H9 (cell line): ENCODE data around the gene KCNAB1. TPM values are rescaled to one million over a fixed set of nuclear protein-coding genes. Genes with fewer than 3 reads are reported as not detected.
A peak's percentile ranks its signal among the peaks of the same experiment; 100 is the strongest.

Experiments used
- DNase-seq: peaks from one replicate; pipeline ENCODE4 v3.0.0-alpha.2; 2017
- H2AFZ ChIP-seq: one replicate; pipeline ENCODE4 v1.6.1; 2013; ENCODE audit warnings: mild to moderate bottlenecking, low read length, control low read depth, moderate library complexity
- H2AK5ac ChIP-seq: 2 replicates; pipeline ENCODE4 v1.6.1; 2013; ENCODE audit warnings: low read length, control low read depth, mixed read lengths; ENCODE audit not compliant: insufficient read length
- H2BK120ac ChIP-seq: one replicate; pipeline ENCODE4 v1.6.1; 2013; ENCODE audit warnings: low read depth, mild to moderate bottlenecking, low read length, control low read depth, inconsistent platforms; ENCODE audit not compliant: poor library complexity, severe bottlenecking
- H2BK12ac ChIP-seq: 2 replicates; pipeline ENCODE4 v1.6.1; 2013; ENCODE audit warnings: low read length, control low read depth, mixed read lengths, low read depth; ENCODE audit not compliant: insufficient read length
- H2BK15ac ChIP-seq: 2 replicates; pipeline ENCODE4 v1.6.1; 2013; ENCODE audit warnings: low read depth, low read length, control low read depth
- H2BK20ac ChIP-seq: one replicate; pipeline ENCODE4 v1.6.1; 2013; ENCODE audit warnings: low read depth, mild to moderate bottlenecking, low read length, control low read depth, inconsistent platforms; ENCODE audit not compliant: poor library complexity, severe bottlenecking
- H2BK5ac ChIP-seq: 2 replicates; pipeline ENCODE4 v1.6.1; 2013; ENCODE audit warnings: low read length, control low read depth, mixed read lengths; ENCODE audit not compliant: insufficient read length
- H3K14ac ChIP-seq: 2 replicates; pipeline ENCODE4 v1.6.1; 2013; ENCODE audit warnings: low read length, control low read depth; ENCODE audit not compliant: insufficient read depth
- H3K18ac ChIP-seq: 2 replicates; pipeline ENCODE4 v1.6.1; 2013; ENCODE audit warnings: low read depth, mild to moderate bottlenecking, mixed read lengths, low read length, control low read depth; ENCODE audit not compliant: insufficient read length
- H3K23ac ChIP-seq: 2 replicates; pipeline ENCODE4 v1.6.1; 2013; ENCODE audit warnings: low read length, control low read depth, mixed read lengths, low read depth; ENCODE audit not compliant: insufficient read length
- H3K23me2 ChIP-seq: 2 replicates; pipeline ENCODE4 v1.6.1; 2013; ENCODE audit warnings: low read depth, mild to moderate bottlenecking, mixed read lengths, low read length, control low read depth; ENCODE audit not compliant: insufficient read length, poor library complexity, severe bottlenecking
- H3K27ac ChIP-seq: 2 replicates; pipeline ENCODE4 v1.5.1; 2013; ENCODE audit warnings: low read length, control low read depth, mixed read lengths, low read depth; ENCODE audit not compliant: insufficient read length
- H3K27me3 ChIP-seq: 2 replicates; pipeline ENCODE4 v1.6.1; 2013; ENCODE audit warnings: low read length, control low read depth, inconsistent platforms; ENCODE audit not compliant: insufficient read depth
- H3K4ac ChIP-seq: 2 replicates; pipeline ENCODE4 v1.6.1; 2013; ENCODE audit warnings: low read depth, mild to moderate bottlenecking, control low read depth, inconsistent platforms, low read length, moderate library complexity
- H3K4me1 ChIP-seq: 2 replicates; pipeline ENCODE4 v1.6.1; 2013; ENCODE audit warnings: low read length, control low read depth, inconsistent platforms; ENCODE audit not compliant: insufficient read depth
- H3K4me2 ChIP-seq: 2 replicates; pipeline ENCODE4 v1.6.1; 2013; ENCODE audit warnings: low read length, control low read depth, mixed read lengths; ENCODE audit not compliant: insufficient read length, insufficient read depth
- H3K56ac ChIP-seq: 2 replicates; pipeline ENCODE4 v1.6.1; 2013; ENCODE audit warnings: low read depth, mild to moderate bottlenecking, mixed read lengths, low read length, control low read depth; ENCODE audit not compliant: insufficient read length
- H3K79me1 ChIP-seq: 2 replicates; pipeline ENCODE4 v1.6.1; 2013; ENCODE audit warnings: low read depth, mild to moderate bottlenecking, moderate library complexity, low read length, control low read depth, inconsistent platforms; ENCODE audit not compliant: insufficient read depth, poor library complexity, severe bottlenecking
- H3K79me2 ChIP-seq: 2 replicates; pipeline ENCODE4 v1.6.1; 2013; ENCODE audit warnings: low read length, control low read depth, inconsistent platforms; ENCODE audit not compliant: insufficient read depth
- H3K9ac ChIP-seq: 2 replicates; pipeline ENCODE4 v1.6.1; 2013; ENCODE audit warnings: low read length, control low read depth, mixed read lengths; ENCODE audit not compliant: insufficient read length; ENCODE audit errors: extremely low read depth
- H3K9me3 ChIP-seq: one replicate; pipeline ENCODE4 v1.6.1; 2013; ENCODE audit warnings: low read depth, low read length, inconsistent platforms; ENCODE audit not compliant: control insufficient read depth
- H3T11ph ChIP-seq: one replicate; pipeline ENCODE4 v1.6.1; 2013; ENCODE audit warnings: mild to moderate bottlenecking, low read length, control low read depth, inconsistent platforms
- H4K20me1 ChIP-seq: one replicate; pipeline ENCODE4 v1.6.1; 2013; ENCODE audit not compliant: control insufficient read depth, insufficient read length, insufficient read depth
- H4K5ac ChIP-seq: 2 replicates; pipeline ENCODE4 v1.6.1; 2013; ENCODE audit warnings: low read depth, mild to moderate bottlenecking, mixed read lengths, low read length, control low read depth; ENCODE audit not compliant: insufficient read length
- H4K8ac ChIP-seq: replicated peaks from 2 replicates; pipeline ENCODE4 v1.6.1; 2013; ENCODE audit warnings: low read length, control low read depth, mixed read lengths, low read depth; ENCODE audit not compliant: insufficient read length
- H4K91ac ChIP-seq: 2 replicates; pipeline ENCODE4 v1.6.1; 2013; ENCODE audit warnings: low read depth, mild to moderate bottlenecking, moderate library complexity, mixed read lengths, low read length, control low read depth; ENCODE audit not compliant: insufficient read length
- H3K27ac Mint-ChIP-seq, 3 experiments: 2 replicates in 2 of 3; 3 replicates in 1 of 3; pipeline ENCODE4 v1.8.0; 2020 to 2021; ENCODE audit warnings: mixed read lengths in 3 of 3, mild to moderate bottlenecking in 1 of 3, moderate library complexity in 1 of 3
- H3K27me3 Mint-ChIP-seq: 2 replicates; pipeline ENCODE4 v1.8.0; 2021; ENCODE audit warnings: low read depth, mild to moderate bottlenecking, moderate library complexity, mixed read lengths
- H3K36me3 Mint-ChIP-seq, 3 experiments: 2 replicates in 2 of 3; 3 replicates in 1 of 3; pipeline ENCODE4 v1.8.0; 2020 to 2021; ENCODE audit warnings: low read depth in 3 of 3, mixed read lengths in 3 of 3; ENCODE audit not compliant: insufficient read depth in 1 of 3
- H3K4me1 Mint-ChIP-seq, 2 experiments: 2 replicates each; pipeline ENCODE4 v1.8.0; 2020; ENCODE audit warnings: mixed read lengths in 2 of 2
- H3K4me3 Mint-ChIP-seq, 2 experiments: 2 replicates in 1 of 2; 3 replicates in 1 of 2; pipeline ENCODE4 v1.8.0; 2020 to 2021; ENCODE audit warnings: mild to moderate bottlenecking in 2 of 2, mixed read lengths in 2 of 2, moderate library complexity in 1 of 2
- H3K9me3 Mint-ChIP-seq, 2 experiments: 2 replicates in 1 of 2; 3 replicates in 1 of 2; pipeline ENCODE4 v1.8.0; 2020; ENCODE audit warnings: mild to moderate bottlenecking in 2 of 2, mixed read lengths in 2 of 2, moderate library complexity in 1 of 2
- CTCF ChIP-seq: fragments of 200-600 bp; sonication (generic); conservative IDR thresholded peaks from 3 replicates; pipeline ENCODE4 v1.8.0; 2021; ENCODE audit warnings: antibody characterized with exemption, mild to moderate bottlenecking
- total RNA-seq: library from RNA; stranded (reverse); gene quantifications from 2 replicates; pipeline ENCODE4 v1.2.1, GENCODE V29; 2021

KCNAB1 gene
- total RNA-seq, 1 experiment from 2014 or later, result 3.7 TPM

GRCh38 chr3:156433910-156434309 lies 313.5 kb downstream of the KCNAB1 start:
- H4K91ac ChIP-seq, result no peak overlapping the region
- H4K8ac ChIP-seq, result no peak overlapping the region
- Mint-ChIP-seq H3K9me3 (no peaks in the 10 kb centered on the region; a peak in 1 of 5 replicates), H3K27me3 (no peaks in the 10 kb centered on the region), H3K36me3 (no peaks in the 10 kb centered on the region), H3K4me1 (no peaks in the 10 kb centered on the region), H3K4me3 (no peak overlapping the region), H3K27ac (no peak overlapping the region)
- H2BK20ac ChIP-seq, result no peak overlapping the region
- no peak overlapping the region for H3K14ac ChIP-seq
- H3K9ac ChIP-seq, result peak overlapping the region; percentile 7
- H3K23me2 ChIP-seq, result no peaks in the 10 kb centered on the region
- H3K27me3 ChIP-seq, result no peaks in the 10 kb centered on the region; the same call in 1 of the 2 replicates
- no peaks in the 10 kb centered on the region for H3K79me2 ChIP-seq
- no peaks in the 10 kb centered on the region for H3K9me3 ChIP-seq
- H3K56ac ChIP-seq, result no peak overlapping the region
- no peak overlapping the region for H3K23ac ChIP-seq
- H2AK5ac ChIP-seq, result no peak overlapping the region
- TF ChIP-seq CTCF, result no peak
- H3K4me2 ChIP-seq, result no peak overlapping the region
- H3T11ph ChIP-seq, result no peak overlapping the region
- no peaks in the 10 kb centered on the region for H3K79me1 ChIP-seq
- H3K4me1 ChIP-seq, result no peaks in the 10 kb centered on the region
- no peak overlapping the region for H3K4ac ChIP-seq
- no peak overlapping the region for H3K27ac ChIP-seq
- H2BK5ac ChIP-seq, result no peak overlapping the region
- no peak overlapping the region for H3K18ac ChIP-seq
- no peak for DNase-seq
- H4K5ac ChIP-seq, result no peak overlapping the region
- no peak overlapping the region for H2BK15ac ChIP-seq
- H2BK12ac ChIP-seq, result no peak overlapping the region
- H2AFZ ChIP-seq, result no peak overlapping the region
- H2BK120ac ChIP-seq, result no peak overlapping the region
- no peaks in the 10 kb centered on the region for H4K20me1 ChIP-seq
